ENCODE data around the gene PSME1.

PSME1 gene

GRCh38 chr14:24130717-24131548 is 5.1 kb upstream of the PSME1 start:
- H3K79me2 ChIP-seq (ENCODE audit: insufficient read depth, low read length): no peaks in the 10 kb centered on the region
- H2AFZ ChIP-seq (ENCODE audit: low read depth, low read length): no peak overlapping the region
- no peak overlapping the region for H3K9ac ChIP-seq (ENCODE audit: low read depth, low read length)
- no peak for TF ChIP-seq CTCF (IDR thresholded peaks at IDR 0.05; ENCODE audit: borderline replicate concordance, extremely low read depth, low read length, poor library complexity, severe bottlenecking)
- TF ChIP-seq EZH2 (IDR thresholded peaks at IDR 0.05; ENCODE audit: borderline replicate concordance, low read depth, low read length, severe bottlenecking): no peak
- H3K27me3 ChIP-seq (ENCODE audit: insufficient read depth, low read length, poor library complexity): no peaks in the 10 kb centered on the region
- DNase-seq (no peak), ATAC-seq (ENCODE audit: insufficient read depth, low read depth) (no peak)
- no peak overlapping the region for H3K4me3 ChIP-seq (ENCODE audit: low read depth in 1 of 2, low read length in 2 of 2)
- no peak overlapping the region for H3K4me2 ChIP-seq (ENCODE audit: insufficient read depth, low read length)
- H4K20me1 ChIP-seq (ENCODE audit: insufficient read depth, low read length): no peaks in the 10 kb centered on the region
- H3K36me3 ChIP-seq (ENCODE audit: insufficient read depth, low read length): no peaks in the 10 kb centered on the region
- no peak overlapping the region for H3K27ac ChIP-seq (ENCODE audit: low read length)
- peaks cover 7% of the 10 kb centered on the region for H3K4me1 ChIP-seq (ENCODE audit: insufficient read depth, low read length)
- no peaks in the 10 kb centered on the region for H3K9me3 ChIP-seq (ENCODE audit: insufficient read depth, low read length, severe bottlenecking)

GRCh38 chr14:24131549-24131966 is 4.4 kb upstream of the PSME1 start:
- H3K27me3 ChIP-seq (ENCODE audit: insufficient read depth, low read length, poor library complexity): no peaks in the 10 kb centered on the region
- H3K4me1 ChIP-seq (ENCODE audit: insufficient read depth, low read length): peaks cover 9% of the 10 kb centered on the region
- no peaks in the 10 kb centered on the region; the same call in 1 of the 2 replicates for H3K36me3 ChIP-seq (ENCODE audit: insufficient read depth, low read length)
- no peak overlapping the region for H3K4me3 ChIP-seq (ENCODE audit: low read depth in 1 of 2, low read length in 2 of 2)
- no peak overlapping the region; the same call in 1 of the 2 replicates for H3K9ac ChIP-seq (ENCODE audit: low read depth, low read length)
- H4K20me1 ChIP-seq (ENCODE audit: insufficient read depth, low read length): 0 out of 2 replicates have a peak, but pooled peaks cover 2% of the 10 kb centered on the region
- no peaks in the 10 kb centered on the region for H3K9me3 ChIP-seq (ENCODE audit: insufficient read depth, low read length, severe bottlenecking)
- ATAC-seq (ENCODE audit: insufficient read depth, low read depth) (no peak), DNase-seq (no peak)
- H2AFZ ChIP-seq (ENCODE audit: low read depth, low read length): no peak overlapping the region
- H3K27ac ChIP-seq (ENCODE audit: low read length): no peak overlapping the region
- no peak for TF ChIP-seq EZH2 (IDR thresholded peaks at IDR 0.05; ENCODE audit: borderline replicate concordance, low read depth, low read length, severe bottlenecking)
- no peak for TF ChIP-seq CTCF (IDR thresholded peaks at IDR 0.05; ENCODE audit: borderline replicate concordance, extremely low read depth, low read length, poor library complexity, severe bottlenecking)
- H3K4me2 ChIP-seq (ENCODE audit: insufficient read depth, low read length): no peak overlapping the region
- peaks cover 6% of the 10 kb centered on the region for H3K79me2 ChIP-seq (ENCODE audit: insufficient read depth, low read length)

- H3K27me3 ChIP-seq (ENCODE audit: insufficient read depth, low read length, poor library complexity): no peaks in the 10 kb centered on the region
- peaks cover 4% of the 10 kb centered on the region for H3K36me3 ChIP-seq (ENCODE audit: insufficient read depth, low read length)
- no peaks in the 10 kb centered on the region for H3K9me3 ChIP-seq (ENCODE audit: insufficient read depth, low read length, severe bottlenecking)
- no peak for TF ChIP-seq CTCF (IDR thresholded peaks at IDR 0.05; ENCODE audit: borderline replicate concordance, extremely low read depth, low read length, poor library complexity, severe bottlenecking)
- TF ChIP-seq EZH2 (IDR thresholded peaks at IDR 0.05; ENCODE audit: borderline replicate concordance, low read depth, low read length, severe bottlenecking): no peak
- no peak for ATAC-seq (ENCODE audit: insufficient read depth, low read depth)
- H3K4me2 ChIP-seq (ENCODE audit: insufficient read depth, low read length): no peak overlapping the region
- H4K20me1 ChIP-seq (ENCODE audit: insufficient read depth, low read length): peaks cover 7% of the 10 kb centered on the region; the same call in 1 of the 2 replicates
- H3K27ac ChIP-seq (ENCODE audit: low read length): no peak overlapping the region
- no peak for DNase-seq
- H3K4me3 ChIP-seq (ENCODE audit: low read depth in 1 of 2, low read length in 2 of 2): no peak overlapping the region
- peaks cover 16% of the 10 kb centered on the region for H3K4me1 ChIP-seq (ENCODE audit: insufficient read depth, low read length)
- no peak overlapping the region for H2AFZ ChIP-seq (ENCODE audit: low read depth, low read length)
- H3K79me2 ChIP-seq (ENCODE audit: insufficient read depth, low read length): peaks cover 12% of the 10 kb centered on the region
- H3K9ac ChIP-seq (ENCODE audit: low read depth, low read length): no peak overlapping the region; the same call in 1 of the 2 replicates
Observed at GRCh38 chr14:24132061-24132685, 3.8 kb upstream of the PSME1 start.
